Measurements from ENCODE around the gene TBC1D7.

Gene TBC1D7

GRCh38 chr6:13318821-13319220, 9.5 kb downstream of the TBC1D7 start:
- no peak for DNase-seq

DNA sequence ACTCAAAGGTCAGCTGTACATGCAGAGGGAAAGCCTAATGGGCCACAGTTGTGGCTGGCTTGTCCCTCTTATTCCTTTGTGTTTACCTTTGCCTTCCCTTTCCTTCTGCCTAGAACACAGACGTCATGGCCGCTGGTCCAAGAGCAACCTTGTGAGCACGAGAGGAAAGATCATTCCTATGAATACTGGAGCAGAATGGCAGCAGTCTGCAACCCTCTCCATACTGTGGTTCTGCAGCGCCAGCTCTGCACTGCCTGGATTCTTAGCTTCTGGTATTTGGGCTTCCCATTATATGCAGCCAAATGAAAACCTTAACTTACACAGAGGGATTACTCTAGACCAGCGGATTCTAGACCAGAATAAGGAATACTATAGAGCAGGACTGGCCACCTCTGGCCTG, 12.4 kb downstream of the TBC1D7 start:
- no peak for DNase-seq

- DNase-seq, result no peak
Observed at GRCh38 chr6:13314806-13315205, 13.5 kb downstream of the TBC1D7 start.

GRCh38 chr6:13311155-13311554, 17.2 kb downstream of the TBC1D7 start:
- no peak for DNase-seq

DNA sequence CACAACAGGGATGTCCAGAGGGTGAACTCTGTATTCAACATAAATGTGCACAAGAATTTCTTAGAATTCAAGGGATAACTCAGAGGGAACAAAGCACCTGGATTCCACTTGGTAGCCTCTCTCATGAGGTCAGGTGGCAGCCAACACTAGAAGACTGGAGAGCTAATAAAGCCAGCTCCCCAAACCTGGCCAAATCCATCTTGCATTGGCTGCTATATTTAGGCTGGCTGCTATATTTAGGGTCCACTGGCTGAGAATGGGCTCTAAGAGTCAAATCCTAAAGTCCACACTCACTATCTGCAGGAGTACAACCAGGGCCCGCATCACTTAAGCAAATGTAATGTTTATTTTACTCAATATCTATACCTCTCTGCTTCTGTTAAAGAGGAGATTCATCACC, 20.0 kb downstream of the TBC1D7 start:
- no peak for DNase-seq

DNA sequence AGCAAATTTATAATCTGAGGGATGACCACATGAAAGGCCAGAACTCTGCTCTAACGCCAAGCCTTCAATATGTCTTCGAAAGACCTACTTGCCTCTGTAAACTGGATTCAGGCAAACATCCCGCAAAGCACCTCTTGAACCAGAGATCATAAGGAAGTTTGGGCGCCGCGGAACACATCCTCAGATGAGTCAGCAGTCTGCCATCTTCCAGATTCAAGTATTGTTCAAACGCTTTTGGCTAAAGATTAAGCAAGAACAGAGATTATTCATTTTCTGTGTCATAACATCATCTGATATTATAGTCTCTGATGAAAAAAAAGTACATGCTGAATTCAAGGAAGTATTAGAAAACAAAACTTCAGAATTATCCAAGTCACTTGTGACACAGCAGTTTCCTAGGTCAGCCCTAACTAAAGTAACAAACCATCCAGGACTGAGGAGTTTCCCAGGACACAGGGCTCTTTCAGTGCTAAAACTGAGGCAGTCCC, 20.8 kb downstream of the TBC1D7 start:
- DNase-seq, result no peak

DNA sequence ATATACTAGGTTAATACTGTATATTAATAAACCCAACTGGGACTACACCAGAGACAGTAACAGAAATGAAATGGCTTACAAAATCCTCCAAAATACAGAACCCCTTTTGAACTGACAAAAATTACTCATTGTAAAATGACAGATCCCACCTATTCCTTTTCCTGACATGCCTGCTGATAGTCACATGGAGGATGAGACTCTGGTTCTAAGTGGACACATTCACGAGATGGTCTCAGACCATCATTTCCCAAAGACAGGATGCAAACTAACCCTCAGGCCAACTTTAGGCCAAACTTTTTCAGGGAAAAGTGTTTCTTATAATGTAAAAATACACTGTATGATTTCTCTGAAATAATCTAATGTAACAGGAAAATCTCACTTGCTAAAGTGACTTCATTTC, 22.5 kb downstream of the TBC1D7 start:
- no peak for DNase-seq

GRCh38 chr6:13305288-13305687, 23.0 kb downstream of the TBC1D7 start:
- DNase-seq, result no peak

GRCh38 chr6:13304580-13305260, 23.6 kb downstream of the TBC1D7 start:
- no peak for DNase-seq

DNA sequence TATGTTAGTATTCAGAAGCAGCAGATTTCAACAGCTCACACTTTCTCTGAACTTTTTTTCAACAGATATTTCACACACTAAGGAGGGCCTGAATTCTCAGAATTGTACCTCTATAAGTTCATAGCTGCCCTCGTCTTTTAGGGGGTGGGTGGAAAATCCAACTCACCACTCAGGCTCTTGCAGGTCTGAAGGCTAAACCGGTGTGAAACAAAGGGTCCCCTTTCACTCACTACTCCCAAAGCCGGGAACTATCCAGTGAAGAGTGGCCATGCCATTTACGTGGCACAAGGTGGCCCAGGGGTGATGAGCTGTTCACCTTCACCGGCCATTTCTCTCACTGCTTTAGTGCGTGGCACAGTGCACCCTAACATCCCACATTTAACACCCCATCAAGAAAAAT, 24.2 kb downstream of the TBC1D7 start:
- no peak for DNase-seq

- DNase-seq, result no peak
Observed at GRCh38 chr6:13303668-13304017, 24.7 kb downstream of the TBC1D7 start.

GRCh38 chr6:13302751-13303667, 25.3 kb downstream of the TBC1D7 start:
- no peak for DNase-seq

- no peak for DNase-seq
Observed at GRCh38 chr6:13302291-13302690, 26.0 kb downstream of the TBC1D7 start.

- DNase-seq, result no peak
Observed at GRCh38 chr6:13300643-13301590, 27.4 kb downstream of the TBC1D7 start.

- no peak for DNase-seq
Observed at GRCh38 chr6:13299918-13300317, 28.4 kb downstream of the TBC1D7 start.

DNA sequence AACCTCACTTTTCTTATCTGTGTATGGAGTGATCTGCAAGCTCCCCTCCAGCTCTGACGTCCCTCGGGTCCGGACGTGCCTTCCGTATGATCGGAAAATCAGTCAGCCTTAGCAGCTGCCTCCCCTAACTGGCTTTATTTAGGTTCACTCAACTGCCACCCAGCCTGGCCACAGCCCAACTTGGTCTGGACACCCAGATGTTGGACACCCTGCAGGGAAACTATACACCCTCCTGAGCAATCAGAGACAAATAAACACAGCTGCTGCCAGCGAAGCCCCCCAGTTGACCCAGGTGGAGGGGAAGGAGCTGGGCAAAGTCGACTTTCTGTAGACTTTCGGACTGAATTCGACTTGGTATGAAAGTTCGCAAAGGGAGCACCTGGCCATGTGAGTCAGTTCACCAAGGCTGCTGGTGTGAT, 28.9 kb downstream of the TBC1D7 start:
- DNase-seq, result no peak

- no peak for DNase-seq
Observed at GRCh38 chr6:13298446-13298845, 29.9 kb downstream of the TBC1D7 start.

DNA sequence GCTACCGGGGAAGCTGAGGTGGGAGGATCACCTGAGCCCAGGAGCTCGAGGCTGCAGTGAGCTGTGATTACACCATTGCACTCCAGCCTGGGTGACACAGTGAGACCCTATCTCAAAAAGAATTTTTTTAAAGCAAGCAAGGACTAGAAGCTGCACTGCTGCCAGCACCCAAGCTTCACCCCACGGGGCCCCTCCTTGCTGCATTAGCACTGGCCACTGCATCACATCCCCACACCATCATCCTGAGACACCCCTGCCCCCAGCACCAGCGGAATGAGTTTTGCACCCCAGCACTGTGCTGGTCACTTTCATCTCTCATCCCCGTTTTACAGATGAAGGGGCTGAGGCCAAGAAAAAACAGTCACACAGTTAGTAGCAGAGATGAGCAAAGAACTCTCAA, 30.9 kb downstream of the TBC1D7 start:
- no peak for DNase-seq

GRCh38 chr6:13296536-13296997, 31.8 kb downstream of the TBC1D7 start:
- no peak for DNase-seq

DNA sequence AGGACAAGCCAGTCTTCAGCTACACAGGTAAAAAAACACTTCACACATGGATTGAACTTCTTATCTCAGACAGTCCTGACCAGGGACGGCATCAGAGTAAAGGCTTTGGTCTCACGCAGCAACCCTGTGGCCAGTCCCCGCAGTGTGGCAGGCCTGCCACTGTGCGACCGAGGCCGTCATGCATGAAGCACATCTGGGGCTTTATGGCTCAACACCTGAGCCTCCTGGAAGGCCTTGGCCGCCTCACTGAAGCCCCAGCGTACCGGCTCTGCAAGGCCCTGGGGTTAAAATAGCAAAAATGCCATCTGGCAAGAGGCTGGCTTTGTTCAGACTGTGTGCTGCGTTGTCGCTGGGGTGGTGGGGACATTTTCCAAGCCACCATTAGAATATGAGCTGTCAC, 32.8 kb downstream of the TBC1D7 start:
- DNase-seq, result no peak

DNA sequence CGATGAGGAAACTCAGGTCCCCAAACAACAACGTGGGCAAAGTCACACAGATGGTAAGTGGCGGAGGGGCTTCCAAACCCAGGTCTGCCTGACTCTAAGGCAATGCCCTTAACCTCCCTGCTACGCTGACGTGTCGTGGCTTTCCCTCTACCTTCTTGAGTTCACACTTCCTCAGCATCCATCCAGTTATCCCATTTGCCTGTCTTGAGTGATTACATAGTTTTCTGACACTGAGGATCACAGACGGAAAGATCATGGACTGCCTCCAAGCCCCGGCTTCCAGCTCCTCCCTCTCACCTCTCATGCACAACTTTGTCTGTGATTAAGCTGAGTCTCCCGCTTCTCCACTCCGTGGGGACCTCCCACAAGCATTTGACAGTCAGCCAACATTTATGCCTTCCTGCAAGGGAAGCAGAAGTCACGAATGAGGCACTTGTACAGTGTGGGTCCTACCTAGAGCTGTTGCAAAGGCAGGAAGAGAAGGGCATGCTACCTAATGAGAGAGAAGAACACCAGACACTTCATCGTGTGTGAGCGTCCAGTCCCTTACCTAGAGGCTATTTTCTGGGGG, 33.8 kb downstream of the TBC1D7 start:
- DNase-seq, result no peak

DNA sequence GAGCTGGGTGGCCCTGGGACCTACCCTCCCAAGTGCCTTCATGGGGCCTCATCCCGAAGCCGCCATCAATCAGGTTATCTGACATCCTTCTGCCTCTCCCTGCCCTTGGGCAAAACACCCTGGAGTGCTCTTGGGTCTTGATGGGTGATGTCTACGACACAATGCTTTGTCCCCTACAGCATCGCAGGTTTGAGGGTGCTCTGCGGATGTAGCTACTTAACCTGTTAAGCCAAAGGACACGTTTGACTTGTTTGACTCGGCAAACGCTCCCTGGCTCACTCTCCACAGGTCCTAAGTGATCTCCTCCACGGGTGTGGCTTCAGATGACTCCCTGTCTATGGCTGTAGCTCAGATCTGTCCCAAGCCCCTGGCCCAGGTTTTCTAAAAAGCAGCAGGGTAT, 35.6 kb downstream of the TBC1D7 start:
- no peak for DNase-seq

- no peak for DNase-seq
Observed at GRCh38 chr6:13290335-13290734, 38.0 kb downstream of the TBC1D7 start.
